Activated CD4-positive, alpha-beta memory T cell treated with anti-CD3 and anti-CD28 coated beads for 36 hours (primary cell): Measurements from ENCODE around the gene C2CD4C. TPM values are rescaled to one million over a fixed set of nuclear protein-coding genes. Genes with fewer than 3 reads are reported as not detected.
"Not testable (repeated sequence)": the region's sequence is repeated elsewhere in the genome, so short reads cannot be mapped to it uniquely, and the experiment has no call there.

Experiments
- CTCF ChIA-PET: fragments of 350-600 bp; sonication (Branson Sonifier 250); formaldehyde crosslinking; loops from one replicate; lab custom pipeline; 2021; ENCODE audit warnings: antibody characterized with exemption, inconsistent platforms; lab: Charles Lee
- POLR2A ChIA-PET: fragments of 350-600 bp; sonication (Branson Sonifier 250); formaldehyde crosslinking; loops from one replicate; lab custom pipeline; 2021; ENCODE audit warnings: antibody characterized with exemption; lab: Charles Lee
- DNase-seq: peaks from one replicate; pipeline ENCODE4 v3.0.0-alpha.2; 2020
- H3K27ac Mint-ChIP-seq: one replicate; pipeline ENCODE4 v1.8.0; 2021; ENCODE audit warnings: mixed read lengths
- H3K27me3 Mint-ChIP-seq: one replicate; pipeline ENCODE4 v1.8.0; 2021; ENCODE audit warnings: mixed read lengths
- H3K36me3 Mint-ChIP-seq: one replicate; pipeline ENCODE4 v1.8.0; 2021; ENCODE audit warnings: mixed read lengths
- H3K4me1 Mint-ChIP-seq: one replicate; pipeline ENCODE4 v1.8.0; 2021; ENCODE audit warnings: low read depth, mixed read lengths
- H3K4me3 Mint-ChIP-seq: one replicate; pipeline ENCODE4 v1.8.0; 2021; ENCODE audit warnings: mild to moderate bottlenecking, mixed read lengths
- H3K9me3 Mint-ChIP-seq: one replicate; pipeline ENCODE4 v1.8.0; 2021; ENCODE audit warnings: mixed read lengths
- intact Hi-C: fragments of 100-400 bp; cut with micrococcal nuclease; formaldehyde crosslinking; loops from one replicate; pipeline ENCODE4 v1.15.1; 2023
- total RNA-seq, 2 experiments: library from RNA; stranded (reverse); gene quantifications; one replicate each; pipeline ENCODE4 v1.2.3, GENCODE V29; 2021

The C2CD4C gene
- total RNA-seq, 2 experiments from 2014 or later = 0.33 to 0.44 TPM

GRCh38 chr19:398719-399118 lies 10.2 kb downstream of the C2CD4C start:
- no peaks in the 10 kb centered on the region for H3K36me3 Mint-ChIP-seq
- intact Hi-C loops = no loop called here
- H3K4me1 Mint-ChIP-seq = no peaks in the 10 kb centered on the region
- peaks cover 4% of the 10 kb centered on the region for H3K27me3 Mint-ChIP-seq
- no peak for DNase-seq
- H3K27ac Mint-ChIP-seq = no peak overlapping the region
- peaks cover 6% of the 10 kb centered on the region for H3K9me3 Mint-ChIP-seq
- CTCF ChIA-PET = no interaction called here
- POLR2A ChIA-PET = no interaction called here
- no peak overlapping the region for H3K4me3 Mint-ChIP-seq

GRCh38 chr19:397941-398706 lies 10.8 kb downstream of the C2CD4C start:
- H3K4me3 Mint-ChIP-seq = no peak overlapping the region
- peaks cover 9% of the 10 kb centered on the region for H3K9me3 Mint-ChIP-seq
- no peaks in the 10 kb centered on the region for H3K36me3 Mint-ChIP-seq
- ChIA-PET POLR2A (no interaction called here), CTCF (no interaction called here)
- no peak overlapping the region for H3K27ac Mint-ChIP-seq
- no peaks in the 10 kb centered on the region for H3K4me1 Mint-ChIP-seq
- DNase-seq = no peak
- intact Hi-C loops = no loop called here
- H3K27me3 Mint-ChIP-seq = peaks cover 3% of the 10 kb centered on the region

- peaks cover 14% of the 10 kb centered on the region for H3K9me3 Mint-ChIP-seq
- DNase-seq = no peak
- intact Hi-C loops = no loop called here
- H3K27me3 Mint-ChIP-seq = no peaks in the 10 kb centered on the region
- CTCF ChIA-PET = no interaction called here
- no peaks in the 10 kb centered on the region for H3K36me3 Mint-ChIP-seq
- POLR2A ChIA-PET = no interaction called here
- no peak overlapping the region for H3K27ac Mint-ChIP-seq
- H3K4me3 Mint-ChIP-seq = no peak overlapping the region
- no peaks in the 10 kb centered on the region for H3K4me1 Mint-ChIP-seq
Measured at GRCh38 chr19:397321-397720, 11.6 kb downstream of the C2CD4C start.

- no peak for DNase-seq
- H3K4me3 Mint-ChIP-seq = no peak overlapping the region
- no peaks in the 10 kb centered on the region for H3K4me1 Mint-ChIP-seq
- peak overlapping the region; percentile 1 for H3K27ac Mint-ChIP-seq
- no peaks in the 10 kb centered on the region for H3K36me3 Mint-ChIP-seq
- intact Hi-C loops = no loop called here
- ChIA-PET CTCF (no interaction called here), POLR2A (no interaction called here)
- no peaks in the 10 kb centered on the region for H3K27me3 Mint-ChIP-seq
- peaks cover 14% of the 10 kb centered on the region for H3K9me3 Mint-ChIP-seq
Measured at GRCh38 chr19:395467-395866, 13.5 kb downstream of the C2CD4C start.

- intact Hi-C loops, H3K27ac Mint-ChIP-seq, CTCF ChIA-PET, DNase-seq, H3K27me3 Mint-ChIP-seq, H3K4me3 Mint-ChIP-seq, H3K4me1 Mint-ChIP-seq, H3K36me3 Mint-ChIP-seq, POLR2A ChIA-PET: not testable (repeated sequence)
- H3K9me3 Mint-ChIP-seq = peaks cover 14% of the 10 kb centered on the region
Measured at GRCh38 chr19:394857-395256, 14.1 kb downstream of the C2CD4C start.

- H3K36me3 Mint-ChIP-seq, H3K27me3 Mint-ChIP-seq, DNase-seq, CTCF ChIA-PET, H3K4me1 Mint-ChIP-seq, POLR2A ChIA-PET, intact Hi-C loops: not testable (repeated sequence)
- Mint-ChIP-seq H3K27ac (peak overlapping the region; percentile 51), H3K9me3 (peaks cover 14% of the 10 kb centered on the region), H3K4me3 (peak overlapping the region; percentile 29)
Measured at GRCh38 chr19:393560-393959, 15.4 kb downstream of the C2CD4C start.

GRCh38 chr19:392375-392970 lies 16.5 kb downstream of the C2CD4C start:
- H3K36me3 Mint-ChIP-seq = no peaks in the 10 kb centered on the region
- H3K9me3 Mint-ChIP-seq = peaks cover 14% of the 10 kb centered on the region
- H3K27me3 Mint-ChIP-seq = peaks cover 8% of the 10 kb centered on the region
- DNase-seq = no peak
- H3K4me1 Mint-ChIP-seq = no peaks in the 10 kb centered on the region
- H3K4me3 Mint-ChIP-seq = no peak overlapping the region
- intact Hi-C loops = no loop called here
- no peak overlapping the region for H3K27ac Mint-ChIP-seq
- POLR2A ChIA-PET = no interaction called here
- CTCF ChIA-PET = no interaction called here

GRCh38 chr19:391726-392374 lies 17.1 kb downstream of the C2CD4C start:
- H3K27me3 Mint-ChIP-seq = peaks cover 9% of the 10 kb centered on the region
- intact Hi-C loops = no loop called here
- DNase-seq = no peak
- ChIA-PET CTCF (no interaction called here), POLR2A (no interaction called here)
- no peak overlapping the region for H3K27ac Mint-ChIP-seq
- no peaks in the 10 kb centered on the region for H3K36me3 Mint-ChIP-seq
- H3K4me3 Mint-ChIP-seq = no peak overlapping the region
- H3K9me3 Mint-ChIP-seq = peaks cover 14% of the 10 kb centered on the region
- H3K4me1 Mint-ChIP-seq = no peaks in the 10 kb centered on the region

- Mint-ChIP-seq H3K9me3 (peaks cover 14% of the 10 kb centered on the region), H3K27me3 (peaks cover 14% of the 10 kb centered on the region), H3K4me3 (no peak overlapping the region), H3K27ac (no peak overlapping the region), H3K4me1 (no peaks in the 10 kb centered on the region), H3K36me3 (no peaks in the 10 kb centered on the region)
- ChIA-PET POLR2A (no interaction called here), CTCF (no interaction called here)
- intact Hi-C loops = no loop called here
- peak; percentile 27 for DNase-seq
Measured at GRCh38 chr19:391207-391557, 17.8 kb downstream of the C2CD4C start.

- Mint-ChIP-seq H3K4me3 (no peak overlapping the region), H3K27me3 (peaks cover 20% of the 10 kb centered on the region), H3K4me1 (no peaks in the 10 kb centered on the region), H3K36me3 (no peaks in the 10 kb centered on the region), H3K9me3 (peaks cover 12% of the 10 kb centered on the region), H3K27ac (no peak overlapping the region)
- no peak for DNase-seq
- intact Hi-C loops = no loop called here
- POLR2A ChIA-PET = no interaction called here
- CTCF ChIA-PET = no interaction called here
Measured at GRCh38 chr19:390386-391206, 18.4 kb downstream of the C2CD4C start.

- intact Hi-C loops = no loop called here
- H3K36me3 Mint-ChIP-seq = no peaks in the 10 kb centered on the region
- CTCF ChIA-PET = no interaction called here
- H3K4me1 Mint-ChIP-seq = no peaks in the 10 kb centered on the region
- H3K9me3 Mint-ChIP-seq = peaks cover 9% of the 10 kb centered on the region
- no peak overlapping the region for H3K4me3 Mint-ChIP-seq
- peaks cover 21% of the 10 kb centered on the region for H3K27me3 Mint-ChIP-seq
- H3K27ac Mint-ChIP-seq = no peak overlapping the region
- DNase-seq = no peak
- POLR2A ChIA-PET = no interaction called here
Measured at GRCh38 chr19:389935-390289, 19.0 kb downstream of the C2CD4C start.

- no peak for DNase-seq
- peaks cover 3% of the 10 kb centered on the region for H3K4me1 Mint-ChIP-seq
- peaks cover 25% of the 10 kb centered on the region for H3K27me3 Mint-ChIP-seq
- CTCF ChIA-PET = no interaction called here
- peaks cover 9% of the 10 kb centered on the region for H3K9me3 Mint-ChIP-seq
- peaks cover 2% of the 10 kb centered on the region for H3K36me3 Mint-ChIP-seq
- no peak overlapping the region for H3K27ac Mint-ChIP-seq
- POLR2A ChIA-PET = no interaction called here
- no peak overlapping the region for H3K4me3 Mint-ChIP-seq
- intact Hi-C loops = no loop called here
Measured at GRCh38 chr19:389255-389934, 19.6 kb downstream of the C2CD4C start.
